ENCODE measurements around the gene ESYT2.

Gene ESYT2

GRCh38 chr7:158740657-158741293, 88.5 kb downstream of the ESYT2 start:
- Histone ChIP-seq H3K4me1 (ENCODE audit: control insufficient read depth, insufficient read depth, low read length) (no peaks in the 10 kb centered on the region), H3K27ac (ENCODE audit: extremely low read depth, low read depth, low read length) (no peak overlapping the region), H3K4me3 (ENCODE audit: low read depth, low read length) (no peak overlapping the region), H3K36me3 (ENCODE audit: control insufficient read depth in 2 of 2, insufficient read depth in 1 of 2, low read length in 2 of 2) (peaks cover 0 to 62% of the 10 kb centered on the region in 2 experiments; a peak in 2 of 3 replicates), H3K9me3 (ENCODE audit: control insufficient read depth, insufficient read depth, low read depth, low read length) (no peaks in the 10 kb centered on the region)
- ChIA-PET CTCF (interaction anchor here (0.6 kb wide), 1 partner anchor 39 kb away, joined by 3 read pairs; no protein-coding TSS in a partner anchor), POLR2A (no interaction called here)
- TF ChIP-seq ZSCAN5A (tag by site-specific recombination; IDR thresholded peaks at IDR 0.05) (no peak), ATF2 (tag by site-specific recombination; IDR thresholded peaks at IDR 0.05; ENCODE audit: low read depth) (no peak), ZNF830 (tag by site-specific recombination; IDR thresholded peaks at IDR 0.05; ENCODE audit: low read depth) (no peak), GLIS1 (tag by site-specific recombination; IDR thresholded peaks at IDR 0.05) (no peak), ZNF529 (tag by site-specific recombination; IDR thresholded peaks at IDR 0.05; ENCODE audit: insufficient replicate concordance) (no peak), ZNF138 (tag by site-specific recombination; IDR thresholded peaks at IDR 0.05; ENCODE audit: borderline replicate concordance) (no peak), ZNF658 (tag by site-specific recombination; IDR thresholded peaks at IDR 0.05) (no peak), ZNF837 (tag by site-specific recombination; IDR thresholded peaks at IDR 0.05) (no peak), KLF1 (tag by site-specific recombination; IDR thresholded peaks at IDR 0.05) (no peak), ZNF184 (tag by site-specific recombination; IDR thresholded peaks at IDR 0.05) (no peak), SETDB1 (IDR thresholded peaks at IDR 0.05; ENCODE audit: insufficient read length, low read length) (no peak), ZNF596 (tag by site-specific recombination; IDR thresholded peaks at IDR 0.05) (no peak), ZNF792 (tag by site-specific recombination; IDR thresholded peaks at IDR 0.05) (no peak)
- TF ChIP-seq, protein P1, sequence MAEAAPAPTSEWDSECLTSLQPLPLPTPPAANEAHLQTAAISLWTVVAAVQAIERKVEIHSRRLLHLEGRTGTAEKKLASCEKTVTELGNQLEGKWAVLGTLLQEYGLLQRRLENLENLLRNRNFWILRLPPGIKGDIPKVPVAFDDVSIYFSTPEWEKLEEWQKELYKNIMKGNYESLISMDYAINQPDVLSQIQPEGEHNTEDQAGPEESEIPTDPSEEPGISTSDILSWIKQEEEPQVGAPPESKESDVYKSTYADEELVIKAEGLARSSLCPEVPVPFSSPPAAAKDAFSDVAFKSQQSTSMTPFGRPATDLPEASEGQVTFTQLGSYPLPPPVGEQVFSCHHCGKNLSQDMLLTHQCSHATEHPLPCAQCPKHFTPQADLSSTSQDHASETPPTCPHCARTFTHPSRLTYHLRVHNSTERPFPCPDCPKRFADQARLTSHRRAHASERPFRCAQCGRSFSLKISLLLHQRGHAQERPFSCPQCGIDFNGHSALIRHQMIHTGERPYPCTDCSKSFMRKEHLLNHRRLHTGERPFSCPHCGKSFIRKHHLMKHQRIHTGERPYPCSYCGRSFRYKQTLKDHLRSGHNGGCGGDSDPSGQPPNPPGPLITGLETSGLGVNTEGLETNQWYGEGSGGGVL (tag by site-specific recombination; IDR thresholded peaks at IDR 0.05): no peak

DNA sequence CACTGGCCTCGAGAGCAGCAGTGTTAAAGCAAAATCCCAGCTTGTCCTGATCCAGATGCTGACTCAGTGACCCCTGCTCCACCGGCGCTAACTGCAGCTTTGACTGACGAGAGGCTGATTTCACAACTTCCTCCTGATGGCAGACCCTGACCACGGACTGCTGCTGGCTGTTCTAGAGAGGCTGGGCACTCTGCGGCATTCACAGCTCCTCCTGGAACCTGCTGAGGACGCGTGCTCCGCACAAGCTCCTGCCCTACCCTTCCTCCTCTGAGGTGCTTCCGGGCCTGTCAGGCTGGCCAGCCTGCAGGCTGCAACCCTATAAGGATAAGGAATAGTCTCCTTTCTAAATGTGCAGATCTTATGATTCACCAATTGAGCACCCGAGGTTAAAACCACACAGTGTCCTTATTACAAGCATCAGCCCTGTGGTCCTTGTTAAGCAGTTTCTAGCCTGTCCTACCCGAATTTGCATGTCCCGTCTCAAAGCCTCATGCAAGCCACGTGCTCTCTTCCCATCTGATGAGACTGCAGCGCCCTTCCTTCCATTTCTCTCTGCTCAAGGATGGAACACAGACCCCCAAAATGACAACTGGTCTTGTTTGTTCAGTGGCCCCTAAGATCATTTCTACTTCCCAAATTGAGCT, 89.2 kb downstream of the ESYT2 start:
- ChIA-PET POLR2A (interaction anchor here (0.5 kb wide), 1 partner anchor 118 kb away, joined by 3 read pairs; no protein-coding TSS in a partner anchor), CTCF (interaction anchor here (0.6 kb wide), 1 partner anchor 38 kb away, joined by 3 read pairs; no protein-coding TSS in a partner anchor)
- TF ChIP-seq ZNF530 (tag by site-specific recombination; IDR thresholded peaks at IDR 0.05; ENCODE audit: low read depth): no peak
- TF ChIP-seq, protein P2, sequence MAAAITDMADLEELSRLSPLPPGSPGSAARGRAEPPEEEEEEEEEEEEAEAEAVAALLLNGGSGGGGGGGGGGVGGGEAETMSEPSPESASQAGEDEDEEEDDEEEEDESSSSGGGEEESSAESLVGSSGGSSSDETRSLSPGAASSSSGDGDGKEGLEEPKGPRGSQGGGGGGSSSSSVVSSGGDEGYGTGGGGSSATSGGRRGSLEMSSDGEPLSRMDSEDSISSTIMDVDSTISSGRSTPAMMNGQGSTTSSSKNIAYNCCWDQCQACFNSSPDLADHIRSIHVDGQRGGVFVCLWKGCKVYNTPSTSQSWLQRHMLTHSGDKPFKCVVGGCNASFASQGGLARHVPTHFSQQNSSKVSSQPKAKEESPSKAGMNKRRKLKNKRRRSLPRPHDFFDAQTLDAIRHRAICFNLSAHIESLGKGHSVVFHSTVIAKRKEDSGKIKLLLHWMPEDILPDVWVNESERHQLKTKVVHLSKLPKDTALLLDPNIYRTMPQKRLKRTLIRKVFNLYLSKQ (tag by site-specific recombination; IDR thresholded peaks at IDR 0.05; ENCODE audit: borderline replicate concordance): no peak
- TF ChIP-seq, protein P3, sequence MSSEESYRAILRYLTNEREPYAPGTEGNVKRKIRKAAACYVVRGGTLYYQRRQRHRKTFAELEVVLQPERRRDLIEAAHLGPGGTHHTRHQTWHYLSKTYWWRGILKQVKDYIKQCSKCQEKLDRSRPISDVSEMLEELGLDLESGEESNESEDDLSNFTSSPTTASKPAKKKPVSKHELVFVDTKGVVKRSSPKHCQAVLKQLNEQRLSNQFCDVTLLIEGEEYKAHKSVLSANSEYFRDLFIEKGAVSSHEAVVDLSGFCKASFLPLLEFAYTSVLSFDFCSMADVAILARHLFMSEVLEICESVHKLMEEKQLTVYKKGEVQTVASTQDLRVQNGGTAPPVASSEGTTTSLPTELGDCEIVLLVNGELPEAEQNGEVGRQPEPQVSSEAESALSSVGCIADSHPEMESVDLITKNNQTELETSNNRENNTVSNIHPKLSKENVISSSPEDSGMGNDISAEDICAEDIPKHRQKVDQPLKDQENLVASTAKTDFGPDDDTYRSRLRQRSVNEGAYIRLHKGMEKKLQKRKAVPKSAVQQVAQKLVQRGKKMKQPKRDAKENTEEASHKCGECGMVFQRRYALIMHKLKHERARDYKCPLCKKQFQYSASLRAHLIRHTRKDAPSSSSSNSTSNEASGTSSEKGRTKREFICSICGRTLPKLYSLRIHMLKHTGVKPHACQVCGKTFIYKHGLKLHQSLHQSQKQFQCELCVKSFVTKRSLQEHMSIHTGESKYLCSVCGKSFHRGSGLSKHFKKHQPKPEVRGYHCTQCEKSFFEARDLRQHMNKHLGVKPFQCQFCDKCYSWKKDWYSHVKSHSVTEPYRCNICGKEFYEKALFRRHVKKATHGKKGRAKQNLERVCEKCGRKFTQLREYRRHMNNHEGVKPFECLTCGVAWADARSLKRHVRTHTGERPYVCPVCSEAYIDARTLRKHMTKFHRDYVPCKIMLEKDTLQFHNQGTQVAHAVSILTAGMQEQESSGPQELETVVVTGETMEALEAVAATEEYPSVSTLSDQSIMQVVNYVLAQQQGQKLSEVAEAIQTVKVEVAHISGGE (tag by site-specific recombination; conservative IDR thresholded peaks at IDR 0.05; ENCODE audit: low read depth): no peak
- TF ChIP-seq ZNF292 (tag by site-specific recombination; IDR thresholded peaks at IDR 0.05; ENCODE audit: borderline replicate concordance, low read depth): no peak
- TF ChIP-seq, protein P4, sequence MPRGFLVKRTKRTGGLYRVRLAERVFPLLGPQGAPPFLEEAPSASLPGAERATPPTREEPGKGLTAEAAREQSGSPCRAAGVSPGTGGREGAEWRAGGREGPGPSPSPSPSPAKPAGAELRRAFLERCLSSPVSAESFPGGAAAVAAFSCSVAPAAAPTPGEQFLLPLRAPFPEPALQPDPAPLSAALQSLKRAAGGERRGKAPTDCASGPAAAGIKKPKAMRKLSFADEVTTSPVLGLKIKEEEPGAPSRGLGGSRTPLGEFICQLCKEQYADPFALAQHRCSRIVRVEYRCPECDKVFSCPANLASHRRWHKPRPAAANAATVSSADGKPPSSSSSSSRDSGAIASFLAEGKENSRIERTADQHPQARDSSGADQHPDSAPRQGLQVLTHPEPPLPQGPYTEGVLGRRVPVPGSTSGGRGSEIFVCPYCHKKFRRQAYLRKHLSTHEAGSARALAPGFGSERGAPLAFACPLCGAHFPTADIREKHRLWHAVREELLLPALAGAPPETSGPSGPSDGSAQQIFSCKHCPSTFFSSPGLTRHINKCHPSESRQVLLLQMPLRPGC (tag by site-specific recombination; IDR thresholded peaks at IDR 0.05): no peak
- Histone ChIP-seq H3K9me3 (ENCODE audit: control insufficient read depth, insufficient read depth, low read depth, low read length) (no peaks in the 10 kb centered on the region), H3K36me3 (ENCODE audit: control insufficient read depth in 2 of 2, insufficient read depth in 1 of 2, low read length in 2 of 2) (peaks cover 0 to 62% of the 10 kb centered on the region in 2 experiments; a peak in 2 of 3 replicates), H3K27ac (ENCODE audit: extremely low read depth, low read depth, low read length) (no peak overlapping the region), H3K4me3 (ENCODE audit: low read depth, low read length) (no peak overlapping the region), H3K4me1 (ENCODE audit: control insufficient read depth, insufficient read depth, low read length) (no peaks in the 10 kb centered on the region)
